SK-N-SH treated with all-trans-retinoic acid at 6 μM for 48 hours (cell line): ENCODE measurements around the gene GPR152.

ENCODE experiments used
- ATAC-seq: fragments of 200-7000 bp; cut with Tn5 transposase; 3 replicates; pipeline ENCODE4 v1.9.1; 2020; ENCODE audit warnings: mild to moderate bottlenecking, moderate library complexity
- ARNTL ChIP-seq: fragments of 450-650 bp; formaldehyde crosslinking; IDR thresholded peaks from 2 replicates; pipeline ENCODE4 v1.5.0; 2020; ENCODE audit warnings: low read depth, mild to moderate bottlenecking, moderate library complexity, borderline replicate concordance
- BACH2 ChIP-seq: fragments of 250-450 bp; sonication (Bioruptor Pico); IDR thresholded peaks from 2 replicates; pipeline ENCODE4 v1.9.0; 2021; ENCODE audit warnings: mild to moderate bottlenecking, borderline replicate concordance
- CSDC2 ChIP-seq: fragments of 250-450 bp; sonication (Bioruptor Pico); IDR thresholded peaks from 2 replicates; pipeline ENCODE4 v1.5.0; 2020; ENCODE audit warnings: mild to moderate bottlenecking, moderate library complexity
- ESRRG ChIP-seq: fragments of 250-450 bp; sonication (Bioruptor Pico); IDR thresholded peaks from 2 replicates; pipeline ENCODE4 v1.6.1; 2021; ENCODE audit warnings: mild to moderate bottlenecking
- GLIS3 ChIP-seq: fragments of 250-450 bp; sonication (Bioruptor Pico); IDR thresholded peaks from 2 replicates; pipeline ENCODE4 v1.5.0; 2020; ENCODE audit warnings: mild to moderate bottlenecking, moderate library complexity
- ISL1 ChIP-seq: fragments of 250-450 bp; sonication (Bioruptor Pico); IDR thresholded peaks from 2 replicates; pipeline ENCODE4 v2.1.2; 2022; ENCODE audit warnings: mild to moderate bottlenecking, moderate library complexity
- OSR1 ChIP-seq: fragments of 250-450 bp; sonication (Bioruptor Pico); IDR thresholded peaks from 2 replicates; pipeline ENCODE4 v1.8.0; 2022; ENCODE audit warnings: moderate library complexity, mild to moderate bottlenecking, inconsistent platforms
- PPARA ChIP-seq: fragments of 250-450 bp; sonication (Bioruptor Pico); IDR thresholded peaks from 2 replicates; pipeline ENCODE4 v1.5.0; 2020; ENCODE audit warnings: mild to moderate bottlenecking, borderline replicate concordance
- RARB ChIP-seq: fragments of 250-450 bp; sonication (Bioruptor Pico); IDR thresholded peaks from 2 replicates; pipeline ENCODE4 v1.8.0; 2021; ENCODE audit warnings: mild to moderate bottlenecking, moderate library complexity
- SNAI2 ChIP-seq: fragments of 250-450 bp; sonication (Bioruptor Pico); IDR thresholded peaks from 2 replicates; pipeline ENCODE4 v1.5.0; 2020; ENCODE audit warnings: mild to moderate bottlenecking, moderate library complexity
- TCF4 ChIP-seq: fragments of 250-450 bp; sonication (Bioruptor Pico); IDR thresholded peaks from 2 replicates; pipeline ENCODE4 v1.8.0; 2021; ENCODE audit warnings: mild to moderate bottlenecking, moderate library complexity, borderline replicate concordance
- TOX ChIP-seq: fragments of 250-450 bp; sonication (Bioruptor Pico); IDR thresholded peaks from 2 replicates; pipeline ENCODE4 v1.8.0; 2021; ENCODE audit warnings: mild to moderate bottlenecking, moderate library complexity, borderline replicate concordance
- ZC3H10 ChIP-seq: fragments of 250-450 bp; sonication (Bioruptor Pico); IDR thresholded peaks from 2 replicates; pipeline ENCODE4 v1.5.1; 2021; ENCODE audit warnings: mild to moderate bottlenecking, moderate library complexity
- ZFP3 ChIP-seq: fragments of 250-450 bp; sonication (Bioruptor Pico); IDR thresholded peaks from 2 replicates; pipeline ENCODE4 v1.5.0; 2020; ENCODE audit warnings: mild to moderate bottlenecking, moderate library complexity
- ZFP30 ChIP-seq: fragments of 450-650 bp; formaldehyde crosslinking; IDR thresholded peaks from 2 replicates; pipeline ENCODE4 v1.5.0; 2022; ENCODE audit warnings: mild to moderate bottlenecking, moderate library complexity
- ZNF565 ChIP-seq: fragments of 450-650 bp; formaldehyde crosslinking; conservative IDR thresholded peaks from 2 replicates; pipeline ENCODE4 v1.5.0; 2020; ENCODE audit warnings: low read depth, mild to moderate bottlenecking, moderate library complexity
- ZNF8 ChIP-seq: fragments of 450-650 bp; formaldehyde crosslinking; IDR thresholded peaks from 2 replicates; pipeline ENCODE4 v1.5.0; 2020; ENCODE audit warnings: mild to moderate bottlenecking, moderate library complexity
- TF ChIP-seq, protein P1 (sequence below): fragments of 250-450 bp; sonication (Bioruptor Pico); IDR thresholded peaks from 2 replicates; pipeline ENCODE4 v1.8.0; 2021; ENCODE audit warnings: low read depth, mild to moderate bottlenecking, moderate library complexity, borderline replicate concordance
- TF ChIP-seq, protein P2 (sequence below): fragments of 250-450 bp; sonication (Bioruptor Pico); IDR thresholded peaks from 2 replicates; pipeline ENCODE4 v1.8.0; 2020; ENCODE audit warnings: mild to moderate bottlenecking, moderate library complexity, borderline replicate concordance
- TF ChIP-seq, protein P3 (sequence below): fragments of 250-450 bp; sonication (Bioruptor Pico); IDR thresholded peaks from 2 replicates; pipeline ENCODE4 v1.5.1; 2020; ENCODE audit warnings: low read depth, mild to moderate bottlenecking, moderate library complexity
- TF ChIP-seq, protein P4 (sequence below): fragments of 250-450 bp; sonication (Bioruptor Pico); IDR thresholded peaks from 2 replicates; pipeline ENCODE4 v1.5.0; 2020; ENCODE audit warnings: mild to moderate bottlenecking, moderate library complexity
- TF ChIP-seq, protein P5 (sequence below): fragments of 250-450 bp; sonication (Bioruptor Pico); IDR thresholded peaks from 2 replicates; pipeline ENCODE4 v1.5.1; 2021; ENCODE audit warnings: mild to moderate bottlenecking, moderate library complexity

The GPR152 gene

DNA sequence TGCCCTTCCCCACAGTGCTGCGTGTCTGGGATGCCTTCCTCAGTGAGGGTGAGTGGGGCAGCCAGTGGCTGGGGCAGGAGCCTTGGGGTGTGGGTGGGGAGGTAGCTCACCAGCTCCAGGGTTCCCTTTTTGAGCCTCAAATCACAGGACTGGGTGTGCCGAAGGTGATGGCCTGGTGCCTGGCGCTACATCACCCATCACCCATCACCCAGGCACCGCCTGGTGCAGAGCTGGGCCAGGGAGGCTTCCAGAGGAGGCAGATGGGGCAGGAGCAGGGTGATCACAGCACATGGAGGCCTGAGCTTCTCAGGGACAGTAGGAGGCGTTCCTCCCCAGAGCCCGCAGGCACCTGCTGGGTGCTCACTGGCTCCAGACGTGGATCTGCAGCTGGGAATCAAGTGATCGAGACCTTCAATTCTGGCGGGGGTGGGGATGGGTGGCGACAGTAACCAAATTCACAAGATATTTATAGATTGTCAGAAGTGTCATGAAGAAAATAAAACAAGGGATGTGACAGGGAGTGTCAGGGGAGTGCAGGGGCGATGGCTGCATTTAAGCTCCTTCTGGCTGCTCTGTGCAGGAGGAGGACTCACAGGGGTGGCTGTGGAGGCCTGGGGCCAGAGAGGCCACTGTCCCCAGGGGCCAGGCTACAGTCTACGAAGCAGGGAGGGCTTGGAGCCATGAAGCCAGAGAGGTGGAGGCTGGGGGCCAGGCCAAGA lies 45.4 kb downstream of the GPR152 start:
- ATAC-seq, result peak; percentile 19; the same call in 2 of the 3 replicates
- no peak for TF ChIP-seq ESRRG (CRISPR knock-in tag)
- no peak for TF ChIP-seq ISL1 (CRISPR knock-in tag)
- TF ChIP-seq ZC3H10 (CRISPR knock-in tag), result no peak
- TF ChIP-seq ZFP3, result no peak
- no peak for TF ChIP-seq SNAI2 (CRISPR knock-in tag)
- TF ChIP-seq GLIS3, result no peak
- TF ChIP-seq, protein P1, sequence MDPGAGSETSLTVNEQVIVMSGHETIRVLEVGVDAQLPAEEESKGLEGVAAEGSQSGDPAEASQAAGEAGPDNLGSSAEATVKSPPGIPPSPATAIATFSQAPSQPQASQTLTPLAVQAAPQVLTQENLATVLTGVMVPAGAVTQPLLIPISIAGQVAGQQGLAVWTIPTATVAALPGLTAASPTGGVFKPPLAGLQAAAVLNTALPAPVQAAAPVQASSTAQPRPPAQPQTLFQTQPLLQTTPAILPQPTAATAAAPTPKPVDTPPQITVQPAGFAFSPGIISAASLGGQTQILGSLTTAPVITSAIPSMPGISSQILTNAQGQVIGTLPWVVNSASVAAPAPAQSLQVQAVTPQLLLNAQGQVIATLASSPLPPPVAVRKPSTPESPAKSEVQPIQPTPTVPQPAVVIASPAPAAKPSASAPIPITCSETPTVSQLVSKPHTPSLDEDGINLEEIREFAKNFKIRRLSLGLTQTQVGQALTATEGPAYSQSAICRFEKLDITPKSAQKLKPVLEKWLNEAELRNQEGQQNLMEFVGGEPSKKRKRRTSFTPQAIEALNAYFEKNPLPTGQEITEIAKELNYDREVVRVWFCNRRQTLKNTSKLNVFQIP (CRISPR knock-in tag), result no peak
- no peak for TF ChIP-seq CSDC2 (CRISPR knock-in tag)
- TF ChIP-seq RARB (CRISPR knock-in tag), result no peak
- TF ChIP-seq, protein P2, sequence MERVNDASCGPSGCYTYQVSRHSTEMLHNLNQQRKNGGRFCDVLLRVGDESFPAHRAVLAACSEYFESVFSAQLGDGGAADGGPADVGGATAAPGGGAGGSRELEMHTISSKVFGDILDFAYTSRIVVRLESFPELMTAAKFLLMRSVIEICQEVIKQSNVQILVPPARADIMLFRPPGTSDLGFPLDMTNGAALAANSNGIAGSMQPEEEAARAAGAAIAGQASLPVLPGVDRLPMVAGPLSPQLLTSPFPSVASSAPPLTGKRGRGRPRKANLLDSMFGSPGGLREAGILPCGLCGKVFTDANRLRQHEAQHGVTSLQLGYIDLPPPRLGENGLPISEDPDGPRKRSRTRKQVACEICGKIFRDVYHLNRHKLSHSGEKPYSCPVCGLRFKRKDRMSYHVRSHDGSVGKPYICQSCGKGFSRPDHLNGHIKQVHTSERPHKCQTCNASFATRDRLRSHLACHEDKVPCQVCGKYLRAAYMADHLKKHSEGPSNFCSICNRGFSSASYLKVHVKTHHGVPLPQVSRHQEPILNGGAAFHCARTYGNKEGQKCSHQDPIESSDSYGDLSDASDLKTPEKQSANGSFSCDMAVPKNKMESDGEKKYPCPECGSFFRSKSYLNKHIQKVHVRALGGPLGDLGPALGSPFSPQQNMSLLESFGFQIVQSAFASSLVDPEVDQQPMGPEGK (CRISPR knock-in tag), result no peak
- TF ChIP-seq, protein P3, sequence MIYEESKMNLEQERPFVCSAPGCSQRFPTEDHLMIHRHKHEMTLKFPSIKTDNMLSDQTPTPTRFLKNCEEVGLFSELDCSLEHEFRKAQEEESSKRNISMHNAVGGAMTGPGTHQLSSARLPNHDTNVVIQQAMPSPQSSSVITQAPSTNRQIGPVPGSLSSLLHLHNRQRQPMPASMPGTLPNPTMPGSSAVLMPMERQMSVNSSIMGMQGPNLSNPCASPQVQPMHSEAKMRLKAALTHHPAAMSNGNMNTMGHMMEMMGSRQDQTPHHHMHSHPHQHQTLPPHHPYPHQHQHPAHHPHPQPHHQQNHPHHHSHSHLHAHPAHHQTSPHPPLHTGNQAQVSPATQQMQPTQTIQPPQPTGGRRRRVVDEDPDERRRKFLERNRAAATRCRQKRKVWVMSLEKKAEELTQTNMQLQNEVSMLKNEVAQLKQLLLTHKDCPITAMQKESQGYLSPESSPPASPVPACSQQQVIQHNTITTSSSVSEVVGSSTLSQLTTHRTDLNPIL, result no peak
- no peak for TF ChIP-seq OSR1 (CRISPR knock-in tag)
- TF ChIP-seq, protein P4, sequence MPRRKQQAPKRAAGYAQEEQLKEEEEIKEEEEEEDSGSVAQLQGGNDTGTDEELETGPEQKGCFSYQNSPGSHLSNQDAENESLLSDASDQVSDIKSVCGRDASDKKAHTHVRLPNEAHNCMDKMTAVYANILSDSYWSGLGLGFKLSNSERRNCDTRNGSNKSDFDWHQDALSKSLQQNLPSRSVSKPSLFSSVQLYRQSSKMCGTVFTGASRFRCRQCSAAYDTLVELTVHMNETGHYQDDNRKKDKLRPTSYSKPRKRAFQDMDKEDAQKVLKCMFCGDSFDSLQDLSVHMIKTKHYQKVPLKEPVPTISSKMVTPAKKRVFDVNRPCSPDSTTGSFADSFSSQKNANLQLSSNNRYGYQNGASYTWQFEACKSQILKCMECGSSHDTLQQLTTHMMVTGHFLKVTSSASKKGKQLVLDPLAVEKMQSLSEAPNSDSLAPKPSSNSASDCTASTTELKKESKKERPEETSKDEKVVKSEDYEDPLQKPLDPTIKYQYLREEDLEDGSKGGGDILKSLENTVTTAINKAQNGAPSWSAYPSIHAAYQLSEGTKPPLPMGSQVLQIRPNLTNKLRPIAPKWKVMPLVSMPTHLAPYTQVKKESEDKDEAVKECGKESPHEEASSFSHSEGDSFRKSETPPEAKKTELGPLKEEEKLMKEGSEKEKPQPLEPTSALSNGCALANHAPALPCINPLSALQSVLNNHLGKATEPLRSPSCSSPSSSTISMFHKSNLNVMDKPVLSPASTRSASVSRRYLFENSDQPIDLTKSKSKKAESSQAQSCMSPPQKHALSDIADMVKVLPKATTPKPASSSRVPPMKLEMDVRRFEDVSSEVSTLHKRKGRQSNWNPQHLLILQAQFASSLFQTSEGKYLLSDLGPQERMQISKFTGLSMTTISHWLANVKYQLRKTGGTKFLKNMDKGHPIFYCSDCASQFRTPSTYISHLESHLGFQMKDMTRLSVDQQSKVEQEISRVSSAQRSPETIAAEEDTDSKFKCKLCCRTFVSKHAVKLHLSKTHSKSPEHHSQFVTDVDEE (CRISPR knock-in tag), result no peak
- TF ChIP-seq ARNTL (CRISPR knock-in tag), result no peak
- no peak for TF ChIP-seq ZNF8 (CRISPR knock-in tag)
- TF ChIP-seq ZFP30, result no peak
- no peak for TF ChIP-seq ZNF565 (CRISPR knock-in tag)

DNA sequence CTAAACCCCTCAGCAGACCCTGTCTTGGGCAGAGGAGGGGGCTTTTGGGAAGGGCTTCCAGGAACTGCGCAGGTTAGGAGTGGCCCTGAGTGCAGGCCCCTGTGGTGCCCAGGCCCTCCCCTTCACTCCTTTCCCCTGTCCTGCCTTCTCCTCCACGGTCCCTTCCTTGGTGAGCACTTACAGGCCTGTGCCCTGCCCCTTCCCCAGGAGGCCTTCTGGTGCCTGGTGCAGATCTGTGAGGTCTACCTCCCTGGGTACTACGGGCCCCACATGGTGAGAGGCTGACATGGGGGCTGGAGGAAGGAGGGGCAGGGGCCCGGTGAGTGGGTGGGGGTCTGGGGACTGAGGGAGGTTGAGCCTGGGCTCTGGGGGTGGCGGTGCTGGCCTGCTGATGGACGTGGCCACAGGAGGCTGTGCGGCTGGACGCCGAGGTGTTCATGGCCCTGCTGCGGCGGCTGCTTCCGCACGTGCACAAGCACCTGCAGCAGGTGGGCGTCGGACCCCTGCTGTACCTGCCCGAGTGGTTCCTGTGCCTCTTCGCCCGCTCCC lies 46.0 kb downstream of the GPR152 start:
- ATAC-seq, result no peak
- TF ChIP-seq GLIS3, result no peak
- TF ChIP-seq SNAI2 (CRISPR knock-in tag), result no peak
- no peak for TF ChIP-seq PPARA (CRISPR knock-in tag)
- TF ChIP-seq ZFP30, result no peak
- TF ChIP-seq, all 23 proteins: peak for 0

DNA sequence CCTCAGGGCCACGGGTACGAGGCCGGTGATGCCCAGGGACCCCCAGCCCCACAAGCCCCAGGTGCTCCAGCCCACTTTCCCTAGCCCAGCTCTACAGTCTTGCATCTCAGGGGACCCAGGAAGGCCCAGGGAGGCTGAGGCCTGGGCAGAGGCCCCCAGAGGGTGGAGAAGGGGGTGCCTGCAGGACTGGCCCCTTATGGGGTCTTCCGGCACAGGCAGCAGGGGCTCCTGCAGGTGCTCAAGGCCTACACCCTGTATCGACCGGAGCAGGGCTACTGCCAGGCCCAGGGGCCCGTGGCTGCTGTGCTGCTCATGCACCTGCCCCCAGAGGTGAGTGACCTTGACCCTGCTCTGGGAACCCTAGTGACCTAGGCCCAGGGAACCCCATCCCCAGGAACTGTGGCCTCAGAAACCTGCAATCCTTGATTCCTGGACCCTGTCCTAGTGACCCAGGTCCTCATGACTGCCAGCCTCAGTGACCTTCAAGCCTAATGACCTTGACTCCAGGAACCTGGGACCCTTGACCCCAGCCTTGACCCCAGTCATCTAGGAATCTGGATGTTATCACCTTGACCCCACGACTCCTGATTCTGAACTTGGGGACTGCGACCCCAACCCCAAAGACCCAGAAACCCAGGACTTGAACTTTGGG lies 46.7 kb downstream of the GPR152 start:
- no peak for ATAC-seq
- TF ChIP-seq, protein P1 (CRISPR knock-in tag), result no peak
- TF ChIP-seq RARB (CRISPR knock-in tag) (no peak), OSR1 (CRISPR knock-in tag) (no peak), TOX (CRISPR knock-in tag) (no peak), BACH2 (no peak), ZNF565 (CRISPR knock-in tag) (no peak), ESRRG (CRISPR knock-in tag) (no peak), ZC3H10 (CRISPR knock-in tag) (no peak), SNAI2 (CRISPR knock-in tag) (no peak), TCF4 (CRISPR knock-in tag) (no peak)
- TF ChIP-seq, protein P5, sequence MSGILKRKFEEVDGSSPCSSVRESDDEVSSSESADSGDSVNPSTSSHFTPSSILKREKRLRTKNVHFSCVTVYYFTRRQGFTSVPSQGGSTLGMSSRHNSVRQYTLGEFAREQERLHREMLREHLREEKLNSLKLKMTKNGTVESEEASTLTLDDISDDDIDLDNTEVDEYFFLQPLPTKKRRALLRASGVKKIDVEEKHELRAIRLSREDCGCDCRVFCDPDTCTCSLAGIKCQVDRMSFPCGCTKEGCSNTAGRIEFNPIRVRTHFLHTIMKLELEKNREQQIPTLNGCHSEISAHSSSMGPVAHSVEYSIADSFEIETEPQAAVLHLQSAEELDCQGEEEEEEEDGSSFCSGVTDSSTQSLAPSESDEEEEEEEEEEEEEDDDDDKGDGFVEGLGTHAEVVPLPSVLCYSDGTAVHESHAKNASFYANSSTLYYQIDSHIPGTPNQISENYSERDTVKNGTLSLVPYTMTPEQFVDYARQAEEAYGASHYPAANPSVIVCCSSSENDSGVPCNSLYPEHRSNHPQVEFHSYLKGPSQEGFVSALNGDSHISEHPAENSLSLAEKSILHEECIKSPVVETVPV (CRISPR knock-in tag), result no peak
- TF ChIP-seq, protein P4 (CRISPR knock-in tag), result no peak
